A549 (cell line): Measurements from ENCODE around the gene TLR9.

ENCODE experiments used
- MAZ ChIP-seq: fragments of 150-350 bp; IDR thresholded peaks from 2 replicates; pipeline ENCODE4 v1.6.1; 2014; ENCODE audit warnings: antibody characterized with exemption, low read depth, low read length, borderline replicate concordance
- REST ChIP-seq: fragments of 200-600 bp; sonication (generic); IDR thresholded peaks from 2 replicates; pipeline ENCODE4 v1.6.1; 2016; ENCODE audit warnings: antibody characterized with exemption, mild to moderate bottlenecking, moderate library complexity
- ZFP36 ChIP-seq: fragments of 450-650 bp; IDR thresholded peaks from 2 replicates; pipeline ENCODE4 v1.6.1; 2014; ENCODE audit warnings: borderline replicate concordance; ENCODE audit not compliant: partially characterized antibody
- TF ChIP-seq, protein P1 (sequence below): fragments of >200 bp; sonication (Bioruptor Twin); formaldehyde crosslinking; IDR thresholded peaks from 3 replicates; pipeline ENCODE4 v1.5.1; 2016

DNA sequence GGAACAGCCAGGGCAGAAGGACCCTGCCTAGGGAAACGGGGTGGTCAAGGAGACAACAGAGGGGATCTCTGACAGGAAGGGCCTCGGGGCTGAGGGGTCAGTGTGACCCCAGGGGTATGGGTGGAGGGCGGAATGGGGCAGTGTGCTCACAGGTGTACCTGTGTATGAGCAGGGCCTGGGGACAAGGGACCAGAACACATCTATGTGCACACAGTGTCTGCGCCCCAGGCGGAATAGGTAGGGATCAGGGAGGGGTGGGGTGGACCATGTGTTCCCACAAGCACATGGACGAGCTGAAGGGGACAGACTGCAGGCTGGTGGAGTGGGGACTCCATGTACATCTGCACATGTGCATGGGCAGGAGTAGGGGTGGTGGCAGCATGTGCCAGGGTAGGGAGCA is 5.0 kb upstream of the TLR9 start:
- TF ChIP-seq MAZ (no peak), ZFP36 (no peak), REST (no peak)
- TF ChIP-seq, protein P1, sequence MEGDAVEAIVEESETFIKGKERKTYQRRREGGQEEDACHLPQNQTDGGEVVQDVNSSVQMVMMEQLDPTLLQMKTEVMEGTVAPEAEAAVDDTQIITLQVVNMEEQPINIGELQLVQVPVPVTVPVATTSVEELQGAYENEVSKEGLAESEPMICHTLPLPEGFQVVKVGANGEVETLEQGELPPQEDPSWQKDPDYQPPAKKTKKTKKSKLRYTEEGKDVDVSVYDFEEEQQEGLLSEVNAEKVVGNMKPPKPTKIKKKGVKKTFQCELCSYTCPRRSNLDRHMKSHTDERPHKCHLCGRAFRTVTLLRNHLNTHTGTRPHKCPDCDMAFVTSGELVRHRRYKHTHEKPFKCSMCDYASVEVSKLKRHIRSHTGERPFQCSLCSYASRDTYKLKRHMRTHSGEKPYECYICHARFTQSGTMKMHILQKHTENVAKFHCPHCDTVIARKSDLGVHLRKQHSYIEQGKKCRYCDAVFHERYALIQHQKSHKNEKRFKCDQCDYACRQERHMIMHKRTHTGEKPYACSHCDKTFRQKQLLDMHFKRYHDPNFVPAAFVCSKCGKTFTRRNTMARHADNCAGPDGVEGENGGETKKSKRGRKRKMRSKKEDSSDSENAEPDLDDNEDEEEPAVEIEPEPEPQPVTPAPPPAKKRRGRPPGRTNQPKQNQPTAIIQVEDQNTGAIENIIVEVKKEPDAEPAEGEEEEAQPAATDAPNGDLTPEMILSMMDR, result no peak
